NB4 (cell line): ENCODE data around the gene SLC25A21.

Experiments used
- CTCF ChIP-seq: IDR thresholded peaks from one replicate; pipeline ENCODE4 v1.5.1; 2012; ENCODE audit warnings: low read depth, low read length
- MAX ChIP-seq: IDR thresholded peaks from 2 replicates; pipeline ENCODE4 v1.6.1; 2011; ENCODE audit warnings: low read depth, low read length
- MYC ChIP-seq: IDR thresholded peaks from 2 replicates; pipeline ENCODE4 v1.6.1; 2011; ENCODE audit warnings: low read depth, low read length
- POLR2A ChIP-seq: IDR thresholded peaks from 2 replicates; pipeline ENCODE4 v1.6.1; 2011; ENCODE audit warnings: mild to moderate bottlenecking; ENCODE audit not compliant: insufficient read length; ENCODE audit errors: extremely low read depth

GRCh38 chr14:36905272-36905888 is 267.0 kb downstream of the SLC25A21 start:
- TF ChIP-seq POLR2A (no peak), CTCF (no peak), MAX (no peak), MYC (no peak)
